HG02885 (cell line): ENCODE measurements around the gene SEMA4C.
"Not testable (repeated sequence)": the region's sequence is repeated elsewhere in the genome, so short reads cannot be mapped to it uniquely, and the experiment has no call there.

ENCODE experiments used
- ATAC-seq: cut with Tn5 transposase; IDR thresholded peaks from one replicate; pipeline ENCODE4 v1.9.1; 2021; ENCODE audit warnings: mild to moderate bottlenecking; ENCODE audit not compliant: unreplicated experiment, poor library complexity

The SEMA4C gene

DNA sequence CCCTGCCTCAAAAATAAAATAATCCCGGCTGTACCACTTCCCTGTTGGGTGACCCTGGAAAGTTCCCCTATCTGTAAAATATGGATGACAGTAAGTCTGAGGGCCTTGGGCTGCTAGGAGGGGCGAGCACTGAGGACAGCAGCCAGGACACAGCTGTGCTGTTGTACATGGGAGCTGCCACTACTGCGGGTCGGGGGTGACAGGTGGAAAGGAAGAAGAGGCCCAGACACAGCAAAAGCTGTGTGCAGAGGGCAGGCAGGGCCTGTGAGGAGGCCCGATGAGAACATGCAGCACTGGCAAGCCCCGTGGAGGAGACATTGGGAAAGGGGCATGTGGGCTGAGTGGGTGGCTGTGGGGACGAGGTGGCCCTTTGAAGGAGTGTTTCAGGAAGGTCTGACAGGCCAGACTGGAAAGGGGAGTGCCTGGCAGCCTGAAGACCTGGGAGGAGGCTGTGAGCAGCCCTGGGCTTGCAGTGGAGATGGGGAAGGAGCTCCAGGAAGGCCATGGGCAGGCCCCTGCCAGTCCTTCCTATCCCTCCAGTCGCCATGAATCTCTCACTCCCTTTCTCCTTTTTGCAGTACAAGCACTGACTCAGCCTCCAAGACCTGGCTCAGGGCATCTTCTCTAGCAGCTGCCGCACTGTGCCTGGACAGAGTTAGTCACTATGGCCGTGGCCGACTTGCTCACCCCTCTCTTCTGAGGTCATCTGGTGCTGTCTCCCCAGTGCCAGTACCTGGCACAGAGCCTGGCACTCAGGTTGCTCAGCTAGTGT is 28.9 kb upstream of the SEMA4C start:
- ATAC-seq = no peak

DNA sequence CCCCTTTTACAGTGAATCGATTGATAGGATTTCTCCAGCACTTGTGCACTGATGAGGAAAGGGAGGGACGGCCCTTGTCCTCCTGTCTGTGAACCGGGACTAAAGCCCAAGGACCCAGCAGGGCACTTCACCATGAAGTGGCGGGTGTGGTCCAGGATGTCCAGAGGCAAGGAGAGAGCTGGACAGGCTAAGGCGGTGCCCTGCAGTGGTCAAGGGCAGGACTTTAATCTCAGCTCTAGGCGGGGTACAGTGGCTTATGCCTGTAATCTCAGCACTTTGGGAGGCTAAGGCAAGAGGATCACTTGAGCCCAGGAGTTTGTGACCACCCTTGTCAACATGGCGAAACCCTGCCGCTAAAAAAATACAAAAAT is 28.2 kb upstream of the SEMA4C start:
- no peak for ATAC-seq

DNA sequence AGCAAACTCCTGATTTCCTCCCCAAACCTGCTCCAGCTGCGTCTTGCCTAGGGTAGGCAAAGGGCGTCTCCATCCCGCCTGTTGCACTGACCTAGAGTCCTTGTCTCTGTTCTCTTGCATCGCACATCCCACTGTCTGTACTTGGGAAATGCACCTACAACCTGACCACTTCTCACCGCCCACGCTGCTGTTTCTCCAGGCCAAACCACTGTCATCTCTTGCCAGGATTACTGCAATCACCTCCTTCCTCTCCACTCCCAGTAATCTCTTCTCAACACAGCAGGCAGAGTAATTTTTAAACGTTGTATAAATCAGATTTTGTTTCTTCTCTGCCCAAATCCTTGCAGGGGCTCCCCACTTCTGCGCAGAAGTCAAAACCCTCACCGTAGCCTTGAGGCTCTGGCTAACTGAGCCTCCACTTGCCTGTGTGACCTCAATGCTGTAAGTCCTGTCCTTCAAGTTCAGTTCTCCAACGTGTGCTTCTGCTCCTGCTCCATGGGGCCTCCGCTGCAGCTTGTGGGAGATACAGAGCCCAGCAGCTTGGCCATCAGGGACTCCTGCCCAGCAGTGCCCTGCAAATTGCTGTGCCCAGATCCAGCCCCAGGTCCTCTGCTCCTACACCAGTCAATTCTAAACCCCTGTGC is 27.7 kb upstream of the SEMA4C start:
- ATAC-seq = no peak

DNA sequence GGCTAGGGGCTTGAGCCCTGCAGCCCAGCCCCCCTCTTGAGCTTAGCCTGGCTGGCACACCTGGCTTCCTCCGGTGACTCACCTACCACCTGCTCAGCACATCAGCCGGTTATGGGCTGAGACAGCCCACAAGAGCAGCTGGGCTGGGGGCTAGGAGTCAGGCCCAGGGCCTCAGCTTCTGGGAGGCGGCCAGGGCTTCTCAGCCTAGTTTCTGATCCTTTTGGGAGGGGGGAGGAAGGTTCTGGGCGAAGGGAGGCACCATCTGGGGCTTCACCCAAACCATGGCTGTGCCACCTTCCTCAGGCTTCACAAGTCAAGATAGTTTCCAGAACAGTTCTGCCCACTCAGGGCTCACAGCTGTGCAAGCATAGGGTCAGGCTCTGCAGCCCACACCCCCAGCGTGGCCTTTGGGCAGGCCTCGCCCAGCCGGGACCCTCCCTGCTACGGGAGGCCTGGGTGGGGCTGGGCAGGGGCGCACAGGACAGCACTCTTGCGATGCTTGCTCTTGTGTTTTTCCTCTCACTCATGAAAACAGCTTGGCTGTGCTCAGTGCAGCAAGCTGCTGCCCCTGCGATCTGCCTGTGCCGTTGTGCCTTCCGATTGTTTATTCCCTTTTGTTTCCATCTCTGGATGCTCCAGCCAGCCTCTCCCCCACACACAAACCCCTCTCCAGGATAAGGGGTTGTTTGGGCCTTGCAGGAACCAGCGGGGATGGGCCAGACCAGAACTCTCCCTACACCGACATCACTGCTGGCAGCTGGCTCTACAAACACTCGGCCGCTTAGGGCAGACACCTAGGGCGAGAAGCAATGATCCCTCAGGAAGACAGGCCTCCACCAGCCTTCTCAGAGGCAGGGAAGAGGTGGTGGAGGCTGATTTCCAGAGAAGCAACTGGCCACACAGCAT is 26.1 kb upstream of the SEMA4C start:
- ATAC-seq = no peak

DNA sequence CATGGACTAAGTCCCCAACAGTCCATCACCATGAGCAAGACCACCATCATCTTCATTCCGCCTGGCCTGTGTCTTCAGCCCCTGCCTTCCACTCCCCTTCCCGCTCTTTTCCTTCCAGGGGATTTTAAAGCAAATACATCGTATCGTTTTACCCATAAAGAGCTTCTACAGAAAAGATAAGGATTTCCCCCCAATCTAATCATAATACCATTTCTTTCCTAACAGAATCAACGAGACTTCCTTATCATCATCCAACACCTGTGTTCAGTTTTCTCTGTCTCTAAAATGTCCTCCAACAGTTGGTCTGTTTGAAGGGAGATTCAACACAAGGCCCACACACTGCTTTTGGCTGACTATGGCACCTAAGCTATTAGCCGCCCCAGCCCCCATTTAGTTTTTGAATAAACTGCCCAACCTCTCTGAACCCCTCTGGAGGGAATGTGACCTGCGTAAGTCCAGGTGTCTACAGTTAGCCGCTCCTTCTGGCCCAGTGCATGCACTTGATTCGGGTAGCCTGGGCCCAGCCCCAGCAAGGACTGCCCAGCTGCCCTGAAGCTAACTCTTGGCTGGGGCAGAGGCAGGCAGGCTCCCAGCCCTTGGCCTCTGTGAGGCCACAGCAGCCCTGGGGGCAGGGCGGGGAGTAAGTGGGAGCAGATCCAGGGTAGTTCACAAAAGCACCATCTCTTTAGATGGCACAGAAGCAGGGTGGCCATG is 25.3 kb upstream of the SEMA4C start:
- ATAC-seq = no peak

DNA sequence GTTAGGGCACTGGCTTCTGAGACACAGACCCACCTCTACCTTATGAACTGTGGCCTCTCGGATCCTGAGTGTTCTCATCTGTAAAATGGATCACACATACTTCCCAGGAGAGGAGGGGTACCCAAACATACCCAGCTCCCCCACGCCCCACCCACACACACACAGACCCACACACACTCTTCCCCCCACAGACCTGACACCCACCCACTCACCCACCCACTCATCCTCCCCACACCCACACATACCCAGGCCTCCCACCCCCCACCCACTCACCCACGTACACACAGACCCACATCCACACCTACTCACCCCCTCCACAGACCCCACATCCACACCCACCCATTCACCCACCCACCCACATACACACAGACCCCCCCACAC is 24.3 kb upstream of the SEMA4C start:
- ATAC-seq = no peak

DNA sequence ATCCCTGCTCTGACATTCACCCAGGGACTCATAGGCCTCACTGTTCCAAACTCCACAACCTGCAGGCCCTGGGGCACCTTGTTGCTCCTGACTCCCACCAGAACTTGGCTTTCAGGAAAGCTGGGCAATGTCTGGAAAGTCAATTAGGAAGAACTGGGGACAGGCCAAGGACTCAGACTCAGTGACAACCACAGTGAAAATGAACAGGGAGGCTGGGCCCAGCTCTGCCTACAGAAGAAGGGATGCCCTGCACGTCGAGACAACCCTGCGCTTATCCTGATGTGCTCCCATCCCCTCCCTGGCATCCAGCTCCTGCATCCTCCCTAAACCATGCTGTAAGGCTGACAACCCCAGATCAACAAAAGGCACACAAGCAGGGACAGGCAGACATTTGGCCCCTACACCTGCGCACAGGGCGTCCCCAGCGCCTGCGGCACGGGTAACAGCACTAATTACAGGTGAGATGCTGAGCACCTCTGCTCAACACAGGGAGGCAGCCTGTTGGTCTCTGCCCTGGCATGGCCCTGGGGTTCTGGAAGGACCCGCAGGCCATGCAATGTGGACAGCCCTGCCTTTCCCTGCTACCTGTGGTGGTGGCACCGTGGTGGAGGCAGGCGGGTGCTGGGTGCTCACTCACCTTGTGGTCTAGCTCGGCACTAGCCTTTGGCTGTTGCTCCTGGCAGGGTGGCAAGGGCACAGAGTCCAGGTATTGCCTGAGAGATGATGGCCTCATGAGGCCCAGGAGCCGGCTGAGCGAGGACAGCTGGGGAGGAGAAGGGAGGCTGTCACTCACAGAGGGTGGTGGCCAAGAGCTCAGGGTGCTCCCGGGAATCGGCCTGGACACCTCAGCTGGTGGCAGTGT is 23.6 kb upstream of the SEMA4C start:
- no peak for ATAC-seq

DNA sequence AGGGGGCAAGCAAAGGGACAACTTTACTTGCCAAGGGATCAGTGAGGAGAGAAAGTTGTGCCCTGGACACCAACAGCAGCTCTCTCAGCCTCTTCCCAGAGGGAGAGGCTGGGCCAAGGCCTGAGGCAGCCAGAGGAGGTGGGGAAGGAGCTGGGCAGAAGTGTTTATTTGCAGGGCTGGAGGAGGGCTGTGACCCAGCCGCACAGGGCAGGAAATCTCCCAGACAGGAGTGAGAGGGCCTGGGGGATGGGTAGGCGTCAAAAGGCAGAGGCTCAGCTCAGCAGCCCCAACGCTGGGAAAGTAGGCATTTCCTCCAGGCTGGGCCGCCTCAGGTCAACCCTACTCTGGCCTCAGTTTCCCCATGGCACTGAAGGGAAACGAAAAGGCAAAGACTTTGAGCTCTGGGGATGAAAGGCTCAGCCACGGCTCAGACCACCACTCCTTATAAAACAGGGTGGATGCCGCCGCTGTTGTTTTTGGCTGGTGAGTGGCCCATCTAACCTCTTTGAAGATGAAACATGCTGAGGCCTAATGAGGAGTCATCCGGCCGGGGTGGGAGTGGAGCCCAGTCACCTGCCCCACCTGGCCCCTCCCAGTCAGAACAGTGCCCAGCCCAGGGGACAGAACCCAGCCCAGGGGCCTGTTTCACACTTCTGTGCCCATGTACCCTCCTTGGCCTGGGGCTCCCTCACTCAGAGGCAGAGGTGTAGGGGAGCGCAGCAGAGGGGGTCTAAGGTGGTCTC is 21.9 kb upstream of the SEMA4C start:
- no peak for ATAC-seq

DNA sequence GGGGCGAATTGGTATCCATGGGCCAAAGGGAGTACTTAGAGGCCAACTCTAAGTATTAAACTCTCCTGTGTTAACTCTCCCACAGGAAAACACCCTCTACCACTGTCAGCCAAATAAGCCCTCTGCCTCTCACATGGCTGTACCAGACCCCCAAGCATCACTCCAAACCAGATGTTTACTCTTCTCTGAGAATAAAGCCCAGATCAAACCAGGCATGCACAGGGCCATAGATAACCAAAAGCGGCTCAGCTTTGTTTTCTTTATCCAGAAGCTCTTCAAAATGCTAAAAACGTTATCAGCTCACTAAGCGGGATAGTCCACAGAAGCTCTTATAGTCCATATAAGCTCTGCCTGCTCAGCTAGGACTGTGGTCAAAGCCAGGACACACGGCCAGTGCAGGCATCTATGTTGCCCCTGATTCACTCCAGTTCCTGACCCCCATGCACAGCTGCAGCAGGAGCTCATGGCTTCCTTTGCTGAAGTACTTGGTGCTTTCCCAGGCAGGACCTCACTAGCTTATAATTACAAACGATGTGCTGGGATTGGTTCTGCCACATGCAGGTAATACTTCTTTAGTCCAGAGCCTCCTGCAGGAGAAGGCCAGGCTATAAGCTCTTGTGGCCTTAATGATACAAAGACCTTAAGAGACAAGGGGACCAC is 21.0 kb upstream of the SEMA4C start:
- no peak for ATAC-seq

DNA sequence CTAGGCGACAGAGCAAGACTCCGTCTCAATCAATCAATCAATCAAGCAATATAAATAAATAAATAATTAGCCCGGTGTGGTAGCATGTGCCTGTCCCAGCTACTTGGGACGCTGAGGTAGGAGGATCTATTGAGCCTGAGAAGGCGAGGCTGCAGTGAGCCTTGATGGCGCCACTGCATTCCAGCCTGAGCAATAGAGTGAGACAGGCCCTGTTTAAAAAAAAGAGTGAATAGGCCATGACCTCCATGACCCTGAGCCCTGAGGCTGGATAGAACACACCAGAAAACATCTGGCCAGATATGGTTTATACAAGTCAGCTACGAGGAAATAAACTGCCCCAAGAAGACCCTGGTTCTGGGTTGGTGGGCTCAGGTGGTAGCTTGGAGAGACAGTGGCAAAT is 20.4 kb upstream of the SEMA4C start:
- no peak for ATAC-seq

DNA sequence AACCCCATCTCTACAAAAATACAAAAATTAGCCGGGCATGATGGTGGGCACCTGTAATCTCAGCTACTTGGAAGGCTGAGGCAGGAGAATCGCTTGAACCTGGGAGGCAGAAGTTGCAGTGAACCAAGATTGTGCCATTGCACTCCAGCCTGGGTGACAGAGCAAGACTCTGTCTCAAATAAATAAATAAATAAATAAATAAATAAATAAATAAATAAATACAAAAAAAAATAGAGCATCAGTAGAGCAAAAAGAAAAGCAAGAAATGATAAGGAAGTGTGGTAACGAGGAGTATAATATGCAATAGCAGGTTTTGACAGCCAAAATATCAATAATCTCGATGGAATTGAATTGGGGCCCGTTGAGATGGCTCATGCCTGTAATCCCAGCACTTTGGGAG is 19.6 kb upstream of the SEMA4C start:
- not testable (repeated sequence) for ATAC-seq

DNA sequence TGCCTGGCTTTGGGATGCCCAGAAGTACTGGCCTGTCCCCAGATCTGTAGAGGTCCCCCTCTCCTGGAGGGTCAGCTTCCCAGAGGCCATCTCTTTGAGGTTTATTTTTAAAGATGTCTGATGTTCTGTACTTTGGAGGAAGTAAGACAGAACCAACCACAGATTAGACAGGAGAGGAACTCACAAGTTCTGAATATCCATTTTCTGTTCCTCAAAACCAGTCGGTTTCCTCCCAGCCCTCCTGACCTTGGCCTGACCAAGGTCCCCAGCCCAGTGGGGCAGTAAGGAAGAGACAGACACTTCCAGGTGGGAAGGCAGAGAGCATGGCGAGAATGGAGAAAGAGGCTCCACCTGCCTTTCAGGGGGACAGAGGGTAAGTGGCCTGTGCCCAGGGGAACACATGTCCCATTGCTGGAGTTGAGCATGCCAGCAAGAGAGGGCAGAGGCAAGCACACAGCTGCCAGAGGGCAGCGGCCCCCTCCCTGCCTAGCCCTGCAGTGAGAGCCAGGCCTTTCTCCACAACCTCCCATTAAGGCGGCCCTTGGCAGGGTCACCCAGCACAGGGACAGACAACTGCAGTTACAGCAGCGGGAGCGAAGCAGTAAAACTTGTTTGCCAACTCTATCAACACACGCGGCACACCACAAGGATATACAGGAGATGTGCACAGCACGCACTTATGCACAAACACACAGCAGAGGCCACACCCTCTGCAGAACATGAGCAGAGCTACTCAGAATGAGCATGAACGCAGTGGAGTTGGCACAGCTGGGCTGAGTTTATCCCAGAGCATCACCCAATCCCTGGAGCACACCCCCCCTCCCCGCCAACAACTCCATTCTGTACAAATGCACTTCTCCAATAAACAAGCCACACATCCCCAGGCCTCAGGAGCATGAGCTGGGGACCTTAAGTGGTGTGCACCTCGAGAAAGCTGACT is 18.5 kb upstream of the SEMA4C start:
- no peak for ATAC-seq

DNA sequence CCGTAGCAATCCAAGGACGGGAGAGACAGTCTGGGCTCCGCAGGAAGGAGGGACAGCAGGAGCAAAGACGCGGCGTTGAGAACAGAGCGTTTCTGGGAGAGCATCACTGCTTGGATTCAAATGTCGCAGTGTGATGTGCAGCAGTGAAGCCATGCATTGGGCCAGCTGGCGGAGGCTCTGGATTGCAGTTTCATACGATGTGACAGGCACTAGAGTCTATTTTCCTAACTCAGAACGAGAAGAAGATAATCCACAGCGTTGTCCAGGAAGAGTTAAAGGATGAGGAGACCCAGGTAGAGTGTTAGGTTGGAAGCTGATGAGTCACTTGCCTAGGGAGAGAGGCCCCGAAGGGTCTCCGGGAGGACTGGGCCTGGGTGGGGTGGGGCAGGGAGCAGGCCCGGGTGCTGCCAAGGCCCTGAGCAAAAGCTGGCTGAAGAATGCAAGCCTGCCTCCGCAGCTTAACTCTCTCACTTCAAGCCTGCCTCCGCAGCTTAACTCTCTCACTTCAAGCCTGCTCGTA is 17.7 kb upstream of the SEMA4C start:
- no peak for ATAC-seq

DNA sequence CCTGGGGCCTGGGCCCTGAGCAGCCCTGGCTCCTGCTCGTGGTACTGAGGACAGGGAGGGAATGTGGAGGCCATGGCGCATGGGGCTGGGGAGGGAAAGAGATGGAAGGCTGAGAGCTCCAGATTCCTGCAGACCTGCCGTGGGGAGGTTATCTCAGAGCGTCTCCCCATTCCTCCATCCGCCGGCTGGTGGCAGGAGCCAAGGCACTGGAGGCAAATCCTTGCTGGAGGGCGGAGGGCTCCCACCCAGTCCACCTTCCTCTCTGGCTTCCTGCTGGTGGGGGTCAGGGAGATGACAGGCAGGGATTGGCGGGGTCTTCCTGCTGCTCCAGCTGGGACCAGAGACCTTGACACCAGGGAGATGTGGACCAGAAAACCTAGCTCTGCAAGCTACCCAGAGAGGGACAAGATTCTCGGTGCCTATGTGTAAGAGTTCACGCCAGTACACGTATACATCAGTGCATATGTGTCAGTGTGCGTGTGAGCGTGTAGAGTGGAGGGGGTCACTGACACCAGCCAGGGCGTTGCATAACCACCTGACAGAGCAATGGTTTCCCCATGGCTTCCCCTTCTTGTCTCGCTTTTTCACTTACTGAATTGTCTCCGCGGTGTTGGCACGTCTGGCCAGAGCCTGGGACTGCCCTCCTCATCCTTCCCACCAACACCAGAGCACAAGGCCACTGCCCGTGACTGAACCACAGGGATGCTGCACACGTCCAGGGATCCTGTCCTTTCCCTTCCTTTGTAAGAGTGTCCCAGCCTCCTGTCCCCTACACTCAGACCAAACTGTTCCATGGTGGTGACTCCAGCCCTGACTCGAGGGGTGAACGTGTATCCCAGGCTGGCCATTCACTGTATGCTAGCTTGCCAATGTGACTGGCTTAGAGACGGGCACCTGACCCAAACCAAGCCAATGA is 15.8 kb upstream of the SEMA4C start:
- no peak for ATAC-seq

DNA sequence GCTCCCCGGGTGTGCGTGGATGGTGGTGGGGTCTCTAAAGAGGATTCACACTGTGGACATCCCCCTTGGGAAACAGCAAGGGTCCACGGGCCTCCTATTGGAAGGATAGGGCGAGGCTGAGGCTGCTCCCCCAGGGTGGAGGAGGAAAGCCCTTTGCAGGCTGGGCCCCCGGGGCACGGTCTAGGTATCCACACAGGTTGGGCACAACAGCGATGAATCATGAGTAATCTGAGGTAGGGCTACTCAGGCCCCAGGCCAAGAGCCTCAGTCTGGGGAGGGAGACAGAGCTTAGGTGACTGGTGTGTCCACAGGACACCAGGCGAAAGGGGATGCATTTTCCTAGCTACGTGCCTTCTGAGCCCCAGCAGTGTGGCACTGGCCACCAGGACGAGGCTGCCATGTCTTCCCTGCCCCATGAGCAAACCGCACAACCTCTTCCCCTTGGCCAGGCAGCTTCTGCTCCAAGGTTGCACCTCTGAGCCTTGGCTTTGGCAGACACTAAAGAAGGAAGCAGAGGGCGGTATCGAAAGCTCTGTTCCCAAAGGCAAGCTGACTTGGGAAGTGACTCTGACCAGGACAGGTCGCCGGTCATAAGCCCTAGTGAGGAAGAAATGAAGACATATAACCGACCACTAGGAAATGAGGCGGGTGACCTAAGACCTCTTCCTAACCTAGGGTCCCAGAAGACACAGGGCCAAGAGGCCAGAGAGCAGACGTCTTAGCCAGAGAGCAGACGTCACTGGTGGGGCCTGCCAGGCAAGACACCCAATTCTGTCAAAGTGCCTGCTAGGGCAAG is 14.6 kb upstream of the SEMA4C start:
- ATAC-seq = no peak
